Measurements from ENCODE around the gene GABRE.

The GABRE gene

GRCh38 chrX:151973851-151974335 lies 583 bp downstream of the GABRE start:
- peak overlapping the region; percentile 47 for H3K27ac ChIP-seq
- no peaks in the 10 kb centered on the region for H3K36me3 ChIP-seq (ENCODE audit: control insufficient read depth, insufficient read depth, low read length)
- no peaks in the 10 kb centered on the region for H3K4me1 ChIP-seq
- H2AFZ ChIP-seq: peak overlapping the region; percentile 66
- no peak overlapping the region for H3K9ac ChIP-seq
- no peaks in the 10 kb centered on the region for H3K27me3 ChIP-seq (ENCODE audit: control insufficient read depth, insufficient read depth, low read length)
- peak overlapping the region; percentile 63 for H3K4me3 ChIP-seq (ENCODE audit: low read depth, low read length)
- H3K9me3 ChIP-seq (ENCODE audit: control insufficient read depth, low read length): no peaks in the 10 kb centered on the region
- H3K4me2 ChIP-seq (ENCODE audit: low read length): peak overlapping the region; percentile 72
- TF ChIP-seq CTCF (IDR thresholded peaks at IDR 0.05): no peak
- H3K79me2 ChIP-seq: no peaks in the 10 kb centered on the region

GRCh38 chrX:151973060-151973661 lies 1.3 kb downstream of the GABRE start:
- Histone ChIP-seq H3K36me3 (ENCODE audit: control insufficient read depth, insufficient read depth, low read length) (no peaks in the 10 kb centered on the region), H3K27me3 (ENCODE audit: control insufficient read depth, insufficient read depth, low read length) (no peaks in the 10 kb centered on the region), H3K27ac (peak overlapping the region; percentile 47), H3K79me2 (no peaks in the 10 kb centered on the region), H3K4me2 (ENCODE audit: low read length) (peak overlapping the region; percentile 72), H2AFZ (peak overlapping the region; percentile 66), H3K4me1 (no peaks in the 10 kb centered on the region), H3K9me3 (ENCODE audit: control insufficient read depth, low read length) (no peaks in the 10 kb centered on the region), H3K9ac (no peak overlapping the region), H3K4me3 (ENCODE audit: low read depth, low read length) (peak overlapping the region; percentile 63)
- no peak for TF ChIP-seq CTCF (IDR thresholded peaks at IDR 0.05)

GRCh38 chrX:151970661-151971060 lies 3.8 kb downstream of the GABRE start:
- Histone ChIP-seq H3K36me3 (ENCODE audit: control insufficient read depth, insufficient read depth, low read length) (no peaks in the 10 kb centered on the region), H3K4me1 (no peaks in the 10 kb centered on the region), H3K79me2 (no peaks in the 10 kb centered on the region), H3K4me2 (ENCODE audit: low read length) (no peak overlapping the region), H3K4me3 (ENCODE audit: low read depth, low read length) (no peak overlapping the region), H3K27ac (no peak overlapping the region), H3K9me3 (ENCODE audit: control insufficient read depth, low read length) (no peaks in the 10 kb centered on the region), H3K9ac (no peak overlapping the region), H2AFZ (no peak overlapping the region), H3K27me3 (ENCODE audit: control insufficient read depth, insufficient read depth, low read length) (no peaks in the 10 kb centered on the region)
- no peak for TF ChIP-seq CTCF (IDR thresholded peaks at IDR 0.05)

GRCh38 chrX:151970027-151970426 lies 4.4 kb downstream of the GABRE start:
- H3K79me2 ChIP-seq: no peaks in the 10 kb centered on the region
- no peaks in the 10 kb centered on the region for H3K36me3 ChIP-seq (ENCODE audit: control insufficient read depth, insufficient read depth, low read length)
- H2AFZ ChIP-seq: no peak overlapping the region
- no peak for TF ChIP-seq CTCF (IDR thresholded peaks at IDR 0.05)
- H3K4me1 ChIP-seq: no peaks in the 10 kb centered on the region
- H3K4me2 ChIP-seq (ENCODE audit: low read length): no peak overlapping the region
- no peak overlapping the region for H3K9ac ChIP-seq
- no peaks in the 10 kb centered on the region for H3K9me3 ChIP-seq (ENCODE audit: control insufficient read depth, low read length)
- H3K27me3 ChIP-seq (ENCODE audit: control insufficient read depth, insufficient read depth, low read length): no peaks in the 10 kb centered on the region
- H3K27ac ChIP-seq: no peak overlapping the region
- no peak overlapping the region for H3K4me3 ChIP-seq (ENCODE audit: low read depth, low read length)

- TF ChIP-seq CTCF (IDR thresholded peaks at IDR 0.05): no peak
- Histone ChIP-seq H3K9me3 (ENCODE audit: control insufficient read depth, low read length) (no peaks in the 10 kb centered on the region), H3K27ac (no peak overlapping the region), H3K79me2 (no peaks in the 10 kb centered on the region), H3K9ac (no peak overlapping the region), H2AFZ (no peak overlapping the region), H3K4me1 (no peaks in the 10 kb centered on the region), H3K27me3 (ENCODE audit: control insufficient read depth, insufficient read depth, low read length) (no peaks in the 10 kb centered on the region), H3K4me3 (ENCODE audit: low read depth, low read length) (no peak overlapping the region), H3K36me3 (ENCODE audit: control insufficient read depth, insufficient read depth, low read length) (no peaks in the 10 kb centered on the region), H3K4me2 (ENCODE audit: low read length) (no peak overlapping the region)
Measured at GRCh38 chrX:151966236-151966635, 8.2 kb downstream of the GABRE start.

Measured in parathyroid adenoma (tissue), 2 donors.